ENCODE results near the gene SLC49A4.

The SLC49A4 gene

GRCh38 chr3:122858373-122858772 is 63.5 kb downstream of the SLC49A4 start:
- DNase-seq (ENCODE audit: low read depth) = no peak

DNA sequence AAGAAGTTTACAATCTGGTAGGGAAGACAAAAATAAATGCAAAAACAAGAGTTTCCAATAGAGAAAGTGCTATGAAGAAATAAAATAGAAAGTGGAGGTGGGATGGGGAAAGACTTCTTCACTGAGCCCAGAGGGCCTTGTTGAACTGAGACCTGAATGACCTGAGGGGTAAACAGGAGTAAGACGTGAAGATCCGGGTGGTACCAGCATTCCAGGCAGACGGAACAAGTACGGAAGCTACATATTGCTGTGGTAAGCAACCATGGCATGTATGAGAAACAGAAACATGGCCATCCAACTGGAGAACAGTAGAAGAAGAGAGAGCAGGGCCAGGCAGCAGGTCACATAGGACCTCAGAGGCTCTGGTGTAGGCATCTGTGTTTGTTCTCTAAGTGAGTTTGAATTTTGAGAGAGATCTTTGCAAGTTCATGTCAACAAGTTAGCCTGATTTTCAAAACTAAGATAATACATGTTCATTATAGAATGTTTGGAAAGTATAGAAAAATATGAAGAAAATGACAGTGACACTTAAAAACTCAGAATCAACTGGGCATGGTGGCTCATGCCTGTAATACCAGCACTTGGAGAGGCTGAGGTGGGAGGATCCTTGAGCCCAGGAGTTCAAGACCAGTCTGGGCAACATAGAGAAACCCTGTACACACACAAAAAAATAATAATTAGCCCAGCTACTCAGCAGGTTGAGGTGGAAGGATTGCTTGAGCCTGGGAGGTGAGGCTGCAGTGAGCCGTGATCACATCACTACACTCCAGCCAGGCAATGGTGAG is 64.3 kb downstream of the SLC49A4 start:
- DNase-seq (ENCODE audit: low read depth) = no peak

DNA sequence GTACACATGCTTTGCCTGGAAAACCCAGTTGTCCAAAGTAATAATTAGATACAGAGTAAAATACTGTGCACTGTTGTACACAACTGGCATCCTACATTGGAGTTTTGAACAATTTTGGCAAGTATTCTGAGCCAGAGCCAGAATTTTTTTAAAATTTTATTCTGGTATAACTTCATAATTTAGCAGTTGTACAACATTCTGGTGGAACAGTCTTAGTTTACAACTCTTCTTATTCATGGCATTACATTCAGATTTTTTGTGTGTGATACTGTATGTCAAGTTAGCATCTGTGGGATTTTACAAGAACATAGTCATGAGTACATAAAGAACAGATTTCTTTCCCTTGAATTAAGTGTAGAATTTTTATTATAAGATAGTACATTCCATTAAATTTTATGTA is 67.5 kb downstream of the SLC49A4 start:
- DNase-seq (ENCODE audit: low read depth) = no peak

DNA sequence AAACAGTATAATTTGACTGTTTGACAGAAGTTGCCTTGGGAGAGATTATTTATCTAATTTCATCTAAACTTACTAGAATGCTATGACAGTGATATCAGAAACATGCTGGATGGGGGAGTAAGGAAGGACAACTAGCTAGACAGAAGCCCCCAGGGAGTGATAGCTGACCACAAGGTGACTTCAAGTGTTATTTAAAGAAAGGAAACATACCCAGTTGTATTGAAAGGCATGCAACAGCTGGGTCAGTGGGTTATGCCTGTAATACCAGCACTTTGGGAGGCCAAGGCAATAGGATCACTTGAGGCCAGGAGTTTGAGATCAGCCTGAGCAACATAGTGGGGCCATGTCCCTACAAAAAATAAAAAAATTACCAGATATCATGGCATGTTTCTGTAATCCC is 69.6 kb downstream of the SLC49A4 start:
- no peak for DNase-seq (ENCODE audit: low read depth)

- DNase-seq (ENCODE audit: low read depth) = no peak
Measured at GRCh38 chr3:122868322-122868721, 73.5 kb downstream of the SLC49A4 start.

DNA sequence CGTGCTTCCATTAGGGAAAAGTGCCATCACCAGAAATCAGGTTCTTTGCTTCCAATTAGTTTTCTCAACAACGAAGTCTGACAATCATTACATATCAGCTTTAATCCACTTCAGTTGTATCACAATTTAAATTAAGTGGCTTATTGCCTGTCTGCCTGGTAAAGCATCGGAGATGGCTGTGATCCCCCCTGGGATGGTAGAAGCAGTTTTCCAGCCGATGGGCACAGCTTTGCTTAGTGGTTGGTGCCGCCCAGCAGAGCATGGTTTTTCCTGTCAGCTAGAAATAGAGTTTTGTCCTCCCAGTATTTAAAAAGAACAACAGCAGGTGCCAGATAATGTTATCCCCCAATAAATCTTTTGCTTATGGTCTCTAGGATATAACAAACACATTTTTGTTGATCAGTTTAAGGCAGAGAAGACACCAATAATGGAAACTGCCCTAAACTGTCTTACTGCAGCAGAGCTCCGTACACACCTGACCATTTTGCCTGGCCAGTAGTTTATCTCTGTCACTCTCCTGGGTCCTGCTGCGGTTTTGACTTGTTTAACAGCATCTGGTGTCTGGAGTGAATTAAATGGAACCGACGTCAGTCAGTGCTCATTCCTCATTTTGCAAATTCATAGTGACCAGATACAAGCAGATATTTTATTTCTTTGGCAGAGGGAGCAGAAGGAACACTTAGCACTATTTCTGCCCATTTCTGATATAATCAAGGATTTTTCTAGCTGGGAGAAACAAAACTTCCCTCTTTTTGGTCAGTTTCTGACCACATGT is 79.1 kb downstream of the SLC49A4 start:
- DNase-seq (ENCODE audit: low read depth) = no peak

DNA sequence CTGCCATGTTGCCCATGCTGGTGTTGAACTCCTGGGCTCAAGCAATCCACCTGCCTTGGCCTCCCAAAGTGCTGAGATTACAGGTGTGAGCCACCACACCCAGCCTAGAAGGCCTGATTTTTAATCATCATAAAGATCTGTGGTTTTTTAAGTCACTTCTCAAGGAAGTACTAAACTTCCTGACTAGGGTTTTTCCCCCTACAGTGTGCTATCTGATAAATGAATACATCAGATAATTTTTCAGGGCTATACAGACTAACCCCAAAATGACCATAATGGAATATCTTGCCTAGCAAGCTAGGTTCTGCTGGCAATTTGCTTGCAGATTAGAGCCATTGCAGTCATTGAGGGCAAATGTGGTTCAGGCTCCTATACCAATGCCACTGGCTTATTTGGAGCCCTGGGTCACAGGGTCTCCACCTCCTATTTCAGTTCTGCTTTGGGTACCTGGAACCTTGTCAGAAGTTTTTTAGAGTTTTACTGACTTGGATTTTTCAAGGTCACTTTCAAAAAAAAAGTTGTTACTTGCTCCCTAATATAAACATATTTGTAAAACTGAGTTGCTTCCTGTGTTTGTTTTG is 80.8 kb downstream of the SLC49A4 start:
- DNase-seq (ENCODE audit: low read depth) = no peak

- DNase-seq (ENCODE audit: low read depth) = no peak
Measured at GRCh38 chr3:122880173-122880572, 85.3 kb downstream of the SLC49A4 start.

DNA sequence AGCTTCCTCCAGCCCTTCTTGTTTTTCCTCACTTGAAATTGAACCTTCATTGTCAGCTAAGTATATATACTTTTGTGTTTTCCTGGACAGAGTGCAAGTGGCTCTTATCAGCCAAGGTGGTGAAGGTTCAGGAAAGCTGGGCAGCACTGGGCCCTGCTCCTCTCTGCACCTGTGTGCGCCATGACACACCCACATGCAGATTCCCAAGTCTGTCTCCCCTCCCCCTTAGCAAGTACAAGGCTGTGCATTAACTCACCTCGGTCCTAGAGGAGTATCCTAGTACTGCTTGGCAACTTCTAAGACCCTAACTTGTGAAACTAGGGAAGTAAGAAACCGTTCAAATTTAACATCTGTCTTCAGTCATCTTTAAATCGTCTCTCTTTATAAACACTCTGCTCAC is 85.8 kb downstream of the SLC49A4 start:
- DNase-seq (ENCODE audit: low read depth) = no peak

- no peak for DNase-seq (ENCODE audit: low read depth)
Measured at GRCh38 chr3:122882361-122882947, 87.6 kb downstream of the SLC49A4 start.

- DNase-seq (ENCODE audit: low read depth) = no peak
Measured at GRCh38 chr3:122886251-122886650, 91.4 kb downstream of the SLC49A4 start.

DNA sequence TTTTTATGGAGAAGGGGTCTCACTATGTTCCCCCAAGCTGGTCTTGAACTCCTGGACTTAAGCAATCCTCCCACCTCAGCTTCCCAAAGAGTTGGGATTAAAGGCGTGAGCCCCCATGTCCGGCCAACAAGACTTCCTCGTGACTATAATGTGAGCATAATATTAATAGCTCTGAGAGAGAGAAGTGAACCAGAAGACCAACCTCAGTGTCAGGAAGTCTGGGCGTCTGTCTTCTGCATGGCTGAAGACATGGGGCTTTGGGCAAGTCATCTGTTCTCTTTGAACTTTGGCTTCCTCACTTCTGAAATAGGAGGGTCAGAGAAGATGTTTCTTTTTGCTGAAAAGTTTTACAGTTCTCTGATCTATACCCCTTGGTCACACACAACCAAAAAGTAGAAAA is 92.1 kb downstream of the SLC49A4 start:
- no peak for DNase-seq (ENCODE audit: low read depth)

DNA sequence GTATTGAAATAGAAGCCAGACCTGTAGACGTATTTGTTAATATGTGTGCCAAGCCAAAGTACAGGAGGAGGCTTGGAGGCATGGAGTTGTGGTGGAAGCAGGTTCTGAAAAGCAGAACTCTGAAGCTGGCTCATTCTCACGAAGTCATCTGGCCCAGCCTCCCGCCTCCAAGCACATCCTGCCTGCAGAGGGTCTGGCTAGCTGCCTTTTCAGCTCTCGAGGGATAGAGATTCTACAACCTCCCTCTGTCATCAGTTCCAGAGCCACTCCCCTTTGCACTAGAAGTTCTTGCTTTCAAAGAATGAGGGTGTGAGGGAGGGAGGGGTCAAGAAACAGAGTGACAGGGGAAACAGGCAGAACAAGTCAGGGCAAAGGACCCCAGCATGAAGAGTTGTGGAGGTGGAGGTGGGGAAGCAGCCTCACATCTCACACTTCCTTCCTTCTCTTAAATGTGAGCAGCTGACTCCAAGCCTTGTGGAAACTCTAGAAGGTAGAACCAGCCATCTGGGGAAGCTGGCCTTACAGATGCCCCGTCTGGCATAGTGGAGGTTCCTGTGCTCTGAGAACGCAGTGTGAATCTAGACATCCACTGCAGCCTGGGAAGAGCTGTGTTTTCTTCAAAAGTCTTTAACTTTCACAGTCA is 95.3 kb downstream of the SLC49A4 start:
- no peak for DNase-seq (ENCODE audit: low read depth)

DNA sequence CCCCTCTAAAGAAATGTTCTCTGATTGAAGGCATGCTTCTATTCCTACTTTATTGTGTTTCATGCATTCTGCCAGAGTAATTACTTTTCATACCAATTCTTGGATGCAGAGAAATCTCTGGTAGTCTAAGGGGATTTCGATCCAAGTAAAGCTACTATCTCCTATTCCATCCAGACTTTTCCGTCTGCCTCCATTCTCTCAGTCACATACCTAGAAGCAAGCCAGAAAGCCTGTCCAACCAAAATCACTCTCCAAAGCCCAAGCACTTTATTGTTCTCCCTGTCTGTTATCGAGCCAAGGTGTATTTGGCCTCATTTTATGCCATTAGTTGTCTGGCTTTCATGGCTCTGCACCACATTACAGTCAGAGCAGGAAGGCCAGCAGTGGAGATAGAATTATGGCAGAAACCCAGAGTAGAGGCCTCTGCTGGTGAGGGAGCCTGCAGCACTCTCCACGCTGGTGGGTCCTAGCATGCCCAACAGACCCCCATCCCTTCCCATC is 95.9 kb downstream of the SLC49A4 start:
- no peak for DNase-seq (ENCODE audit: low read depth)

DNA sequence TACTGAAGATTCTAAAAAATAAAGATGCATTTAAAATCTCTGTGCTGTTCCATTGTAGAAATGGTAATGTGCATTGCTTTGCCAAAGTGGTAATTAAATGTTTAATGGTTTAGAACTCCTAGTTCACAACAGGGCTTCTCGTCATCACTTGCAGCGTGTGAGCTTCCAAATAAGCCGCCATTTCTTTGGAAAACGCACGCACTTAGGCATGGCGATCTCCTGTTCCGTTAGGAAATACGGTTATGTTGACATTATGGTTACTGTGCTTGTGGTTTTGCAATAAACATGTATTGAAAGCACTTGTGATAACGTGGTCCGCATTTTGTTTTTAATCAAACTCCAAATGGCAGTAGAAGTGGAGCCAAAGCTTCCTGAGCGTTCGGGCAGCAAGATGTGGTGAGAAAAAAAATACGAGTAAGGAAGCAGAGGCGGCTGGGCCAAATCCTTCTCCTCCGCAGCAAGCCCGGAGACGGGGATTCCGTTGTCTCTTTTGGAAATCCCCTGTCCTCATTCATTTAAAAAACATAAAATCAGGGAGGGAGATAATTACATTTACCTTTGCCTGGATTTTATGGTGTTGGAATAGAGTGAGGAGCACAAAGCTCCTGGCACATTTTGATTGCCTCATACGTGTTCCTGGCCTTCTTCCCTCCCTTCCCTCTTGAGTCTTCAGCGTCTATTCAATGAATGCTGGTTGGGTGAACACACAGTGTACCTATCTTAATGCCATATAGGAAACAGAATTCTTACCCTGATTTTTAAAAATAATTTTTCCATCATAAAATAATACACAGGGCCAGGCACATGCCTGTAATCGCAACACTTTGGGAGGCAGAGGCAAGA is 97.5 kb downstream of the SLC49A4 start:
- DNase-seq (ENCODE audit: low read depth) = no peak

- DNase-seq (ENCODE audit: low read depth) = no peak
Measured at GRCh38 chr3:122893282-122893681, 98.4 kb downstream of the SLC49A4 start.

GRCh38 chr3:122893754-122894668 is 99.1 kb downstream of the SLC49A4 start:
- DNase-seq (ENCODE audit: low read depth) = no peak

GRCh38 chr3:122898298-122898697 is 103.4 kb downstream of the SLC49A4 start:
- no peak for DNase-seq (ENCODE audit: low read depth)

GRCh38 chr3:122902326-122902725 is 107.5 kb downstream of the SLC49A4 start:
- DNase-seq (ENCODE audit: low read depth) = no peak

- DNase-seq (ENCODE audit: low read depth) = no peak
Measured at GRCh38 chr3:122903171-122903570, 108.3 kb downstream of the SLC49A4 start.

Data from activated T-cell treated with anti-CD3 and anti-CD28 coated beads for 24 hours (primary cell).